HepG2 (cell line): Measurements from ENCODE around the gene BCL11B. TPM values are rescaled to one million over a fixed set of nuclear protein-coding genes. Genes with fewer than 3 reads are reported as not detected.

Source experiments
- ATAC-seq: fragments of 200-7000 bp; cut with Tn5 transposase; 3 replicates; pipeline ENCODE4 v1.9.1; 2020; ENCODE audit warnings: mild to moderate bottlenecking, moderate library complexity
- BruUV-seq: library from RNA; stranded (reverse); fragments of 400-500 nt; replicated peaks from 2 replicates; lab custom pipeline; 2021; lab: Mats Ljungman, UMichigan
- CTCF ChIA-PET: fragments of 300-600 bp; formaldehyde crosslinking; extraction: SDS; loops from one replicate; lab custom pipeline; 2021; ENCODE audit warnings: low total read pairs, inconsistent platforms, low intra/inter-chr PET ratio; lab: Yijun Ruan, JAX
- POLR2A ChIA-PET: fragments of 350-600 bp; sonication (Branson Sonifier 250); formaldehyde crosslinking; loops from one replicate; lab custom pipeline; 2020; ENCODE audit warnings: antibody characterized with exemption, inconsistent platforms; lab: Yijun Ruan, JAX
- DNase-seq: peaks from one replicate; pipeline ENCODE4 v3.0.0-alpha.2; 2015; ENCODE audit warnings: low spot score
- FAIRE-seq: peaks from 3 replicates; lab custom pipeline; 2011; peaks lifted over from hg19 to GRCh38; lab: Jason Lieb, UNC
- H2AFZ ChIP-seq: one replicate; pipeline ENCODE4 v1.6.1; 2011; ENCODE audit warnings: low read length, inconsistent platforms
- H3K27ac ChIP-seq: fragments of 300-600 bp; 3 replicates; pipeline ENCODE4 v1.8.0; 2011; ENCODE audit warnings: mixed run types, mild to moderate bottlenecking, mixed read lengths, low read length, inconsistent platforms; ENCODE audit not compliant: insufficient read depth; ENCODE audit errors: extremely low read length
- H3K27me3 ChIP-seq, 2 experiments: fragments of 200-600 bp in 1 of 2; 2 replicates in 1 of 2; 3 replicates in 1 of 2; pipeline versions ENCODE4 v1.6.0 to v1.8.0; 2011; ENCODE audit warnings: low read length in 2 of 2, mild to moderate bottlenecking in 2 of 2, moderate library complexity in 2 of 2, inconsistent platforms in 1 of 2; ENCODE audit not compliant: insufficient read depth in 2 of 2, control insufficient read depth in 1 of 2
- H3K36me3 ChIP-seq, 2 experiments: fragments of 200-600 bp in 1 of 2; replicated peaks in 1 of 2; 2 replicates in 1 of 2; 3 replicates in 1 of 2; pipeline versions ENCODE4 v1.5.1 to v1.8.0; 2011; ENCODE audit warnings: low read length in 2 of 2, inconsistent platforms in 1 of 2; ENCODE audit not compliant: insufficient read depth in 2 of 2, control insufficient read depth in 1 of 2
- H3K4me1 ChIP-seq: 2 replicates; pipeline ENCODE4 v1.5.1; 2012; ENCODE audit warnings: low read length, inconsistent platforms; ENCODE audit not compliant: insufficient read depth
- H3K4me2 ChIP-seq: 2 replicates; pipeline ENCODE4 v1.6.0; 2011; ENCODE audit warnings: low read depth, low read length, inconsistent platforms
- H3K4me3 ChIP-seq, 3 experiments: fragments of 200-600 bp in 1 of 3; sonication (generic), shearing (Covaris generic) in 1 of 3; replicated peaks in 1 of 3; 2 replicates each; pipeline ENCODE4 v1.5.1; 2011 to 2016; ENCODE audit warnings: low read length in 3 of 3, inconsistent platforms in 2 of 3, low read depth in 2 of 3, mild to moderate bottlenecking in 2 of 3, control low read depth in 1 of 3, mixed read lengths in 1 of 3; ENCODE audit not compliant: insufficient read depth in 1 of 3
- H3K79me2 ChIP-seq: one replicate; pipeline ENCODE4 v1.6.1; 2011; ENCODE audit warnings: low read length, inconsistent platforms; ENCODE audit not compliant: insufficient read depth
- H3K9ac ChIP-seq: 2 replicates; pipeline ENCODE4 v1.6.0; 2011; ENCODE audit warnings: mild to moderate bottlenecking, low read depth, low read length, inconsistent platforms; ENCODE audit not compliant: insufficient read depth
- H3K9me3 ChIP-seq: 2 replicates; pipeline ENCODE4 v1.5.1; 2012; ENCODE audit warnings: mild to moderate bottlenecking, low read length
- H4K20me1 ChIP-seq: 2 replicates; pipeline ENCODE4 v1.6.0; 2011; ENCODE audit warnings: inconsistent platforms, mild to moderate bottlenecking, low read length, moderate library complexity; ENCODE audit not compliant: insufficient read depth
- ARNTL ChIP-seq: sonication (generic); formaldehyde crosslinking; IDR thresholded peaks from 2 replicates; pipeline ENCODE4 v1.4.0; 2020; ENCODE audit warnings: mild to moderate bottlenecking, missing genetic modification reagents
- ATF5 ChIP-seq: sonication (generic); formaldehyde crosslinking; IDR thresholded peaks from 2 replicates; pipeline ENCODE4 v1.4.0; 2020; ENCODE audit warnings: mild to moderate bottlenecking, low read depth, missing genetic modification reagents
- CHD4 ChIP-seq: fragments of 200-600 bp; sonication (generic); IDR thresholded peaks from 2 replicates; pipeline ENCODE4 v1.7.0; 2017; ENCODE audit warnings: mild to moderate bottlenecking, low read length, borderline replicate concordance
- DMTF1 ChIP-seq: sonication (generic); formaldehyde crosslinking; IDR thresholded peaks from 2 replicates; pipeline ENCODE4 v1.4.0; 2020; ENCODE audit warnings: mild to moderate bottlenecking, missing genetic modification reagents
- FOSL2 ChIP-seq: sonication (generic); formaldehyde crosslinking; IDR thresholded peaks from 2 replicates; pipeline ENCODE4 v1.4.0; 2020; ENCODE audit warnings: missing genetic modification reagents
- HDAC2 ChIP-seq: sonication (generic); formaldehyde crosslinking; IDR thresholded peaks from 2 replicates; pipeline ENCODE4 v1.4.0; 2020; ENCODE audit warnings: missing genetic modification reagents
- HINFP ChIP-seq: sonication (generic); formaldehyde crosslinking; IDR thresholded peaks from 2 replicates; pipeline ENCODE4 v1.4.0; 2020; ENCODE audit warnings: low read depth, mild to moderate bottlenecking, missing genetic modification reagents
- KDM2A ChIP-seq: sonication (generic); formaldehyde crosslinking; IDR thresholded peaks from 2 replicates; pipeline ENCODE4 v1.4.0; 2020; ENCODE audit warnings: low read depth, missing genetic modification reagents, borderline replicate concordance
- KDM5A ChIP-seq: fragments of 200-600 bp; sonication (generic); IDR thresholded peaks from 2 replicates; pipeline ENCODE4 v1.7.0; 2018; ENCODE audit warnings: antibody characterized with exemption, mild to moderate bottlenecking, low read length, borderline replicate concordance
- SPEN ChIP-seq: sonication (generic); formaldehyde crosslinking; IDR thresholded peaks from 2 replicates; pipeline ENCODE4 v1.5.1; 2020; ENCODE audit warnings: low read depth, mild to moderate bottlenecking, missing genetic modification reagents
- TAF15 ChIP-seq: fragments of 200-400 bp; formaldehyde crosslinking; IDR thresholded peaks from one replicate; pipeline ENCODE4 v1.6.1; 2018; ENCODE audit warnings: mild to moderate bottlenecking, low read depth, low read length; ENCODE audit not compliant: poor library complexity, severe bottlenecking
- WIZ ChIP-seq: sonication (generic); formaldehyde crosslinking; IDR thresholded peaks from 2 replicates; pipeline ENCODE4 v1.5.1; 2020; ENCODE audit warnings: mild to moderate bottlenecking, missing genetic modification reagents
- ZNF367 ChIP-seq: sonication (generic); formaldehyde crosslinking; IDR thresholded peaks from 2 replicates; pipeline ENCODE4 v1.4.0; 2020; ENCODE audit warnings: missing genetic modification reagents, borderline replicate concordance
- ZNF430 ChIP-seq: sonication (generic); formaldehyde crosslinking; IDR thresholded peaks from 2 replicates; pipeline ENCODE4 v1.9.0; 2021; ENCODE audit warnings: mild to moderate bottlenecking, missing genetic modification reagents
- ZNF567 ChIP-seq: sonication (generic); formaldehyde crosslinking; IDR thresholded peaks from 2 replicates; pipeline ENCODE4 v1.8.1; 2023; ENCODE audit warnings: mild to moderate bottlenecking, missing genetic modification reagents, borderline replicate concordance
- ZNF883 ChIP-seq: sonication (generic); formaldehyde crosslinking; IDR thresholded peaks from 2 replicates; pipeline ENCODE4 v1.5.1; 2020; ENCODE audit warnings: mild to moderate bottlenecking, missing genetic modification reagents; ENCODE audit errors: not compliant biosample characterization
- WGBS: methylation state at CpG from one replicate; pipeline ENCODE4 v1.1.6; 2017; ENCODE audit warnings: low lambda C conversion rate; 5-methylcytosine and 5-hydroxymethylcytosine counted together
- in situ Hi-C: cut with HindIII; loops from 2 replicates; pipeline ENCODE4 v1.10.0; 2017; ENCODE audit warnings: low pct_unique_long_range_greater_than_20kb; ENCODE audit not compliant: extremely low pct_ligation_motif_present
- intact Hi-C: fragments of 100-400 bp; cut with micrococcal nuclease; formaldehyde crosslinking; loops from one replicate; pipeline ENCODE4 v1.10.0; 2022; ENCODE audit not compliant: unreplicated experiment
- polyA plus RNA-seq, 8 experiments: library from polyadenylated mRNA; depleted of rRNA in 3 of 8; stranded (reverse) in 7 of 8; unstranded in 1 of 8; fragments of >200 nt; fragmentation: Illumina TruSeq in 4 of 8; extraction: Trizol in 4 of 8; gene quantifications; 2 replicates each; pipeline versions ENCODE4 v1.2.1 to v1.2.3, GENCODE V29; 2011 to 2016; ENCODE audit warnings: low read depth in 4 of 8, missing spikeins in 1 of 8, mixed read lengths in 1 of 8; ENCODE audit not compliant: insufficient read depth in 1 of 8
- total RNA-seq, 5 experiments: library from RNA; depleted of rRNA; stranded (reverse); fragments of >200 nt; fragmentation: Illumina TruSeq; extraction: Trizol; gene quantifications; 2 replicates each; pipeline ENCODE4 v1.2.3, GENCODE V29; 2016; ENCODE audit warnings: low read depth in 1 of 5
- TF ChIP-seq, protein P1 (sequence below): IDR thresholded peaks from 2 replicates; pipeline ENCODE4 v1.6.1; 2016; ENCODE audit warnings: mild to moderate bottlenecking, missing biosample characterization, missing genetic modification reagents

BCL11B gene
- total and polyA plus RNA-seq, 2 of the 13 experiments (the other 11 are each of a cell fraction or from before 2014, with no cell fraction given), result not detected

DNA sequence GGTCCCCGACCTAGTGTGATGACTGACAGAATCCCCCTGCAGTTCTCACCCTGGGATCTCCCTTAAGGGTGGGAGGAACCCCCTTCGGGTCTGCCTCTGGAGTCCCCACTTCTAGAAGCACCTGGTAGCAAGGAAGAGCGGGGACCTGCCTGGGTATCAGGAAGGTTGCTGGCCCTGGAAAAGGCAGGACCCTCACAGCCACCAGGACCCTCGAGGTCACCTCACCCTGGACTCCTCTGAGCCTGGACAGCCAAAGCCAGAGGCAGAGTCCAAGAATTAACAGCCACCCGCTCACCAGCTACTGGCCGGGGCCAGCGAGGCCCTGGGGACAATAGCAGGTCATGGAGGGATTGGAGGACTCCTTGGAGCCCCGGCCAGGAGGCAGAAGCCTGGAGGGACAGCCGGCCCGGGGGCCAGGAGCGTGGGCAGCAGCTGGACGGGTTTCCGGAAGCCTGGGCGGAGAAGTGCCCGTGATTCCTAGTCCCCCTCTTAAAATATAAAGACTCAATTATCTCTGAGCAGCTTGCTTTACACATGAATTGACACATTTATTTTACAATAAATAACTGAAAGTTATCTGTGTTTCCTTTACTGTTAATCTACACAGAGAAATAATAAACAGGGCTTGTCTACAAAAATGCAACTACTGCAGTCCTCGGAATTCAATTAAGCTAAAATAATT, 17.5 kb downstream of the BCL11B start:
- Histone ChIP-seq H3K4me1 (no peaks in the 10 kb centered on the region), H3K9me3 (no peaks in the 10 kb centered on the region), H2AFZ (no peak overlapping the region), H3K4me2 (no peak overlapping the region), H3K27ac (no peak overlapping the region), H3K36me3 (no peaks in the 10 kb centered on the region), H3K9ac (no peak overlapping the region), H3K4me3 (no peak overlapping the region), H3K79me2 (no peaks in the 10 kb centered on the region), H3K27me3 (peaks cover 0 to 44% of the 10 kb centered on the region in 2 experiments; a peak in 4 of 5 replicates), H4K20me1 (no peaks in the 10 kb centered on the region)
- no peak for TF ChIP-seq ARNTL
- no peak for TF ChIP-seq ZNF430 (CRISPR knock-in tag)
- TF ChIP-seq KDM5A, result no peak
- no peak for TF ChIP-seq TAF15
- no peak for TF ChIP-seq FOSL2
- no peak for TF ChIP-seq HINFP (CRISPR knock-in tag)
- TF ChIP-seq SPEN (CRISPR knock-in tag), result no peak
- no peak for TF ChIP-seq ATF5
- no peak for TF ChIP-seq HDAC2
- no peak for TF ChIP-seq CHD4
- no peak for TF ChIP-seq ZNF883 (CRISPR knock-in tag)
- TF ChIP-seq ZNF367 (CRISPR knock-in tag), result no peak
- TF ChIP-seq DMTF1, result no peak
- no peak for TF ChIP-seq WIZ (CRISPR knock-in tag)
- TF ChIP-seq, protein P1, sequence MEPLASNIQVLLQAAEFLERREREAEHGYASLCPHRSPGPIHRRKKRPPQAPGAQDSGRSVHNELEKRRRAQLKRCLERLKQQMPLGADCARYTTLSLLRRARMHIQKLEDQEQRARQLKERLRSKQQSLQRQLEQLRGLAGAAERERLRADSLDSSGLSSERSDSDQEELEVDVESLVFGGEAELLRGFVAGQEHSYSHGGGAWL (CRISPR knock-in tag), result no peak
- no peak for TF ChIP-seq KDM2A (CRISPR knock-in tag)
- TF ChIP-seq ZNF567 (CRISPR knock-in tag), result no peak
- ChIA-PET POLR2A (no interaction called here), CTCF (no interaction called here)
- ATAC-seq, result no peak
- in situ Hi-C loops, result loop anchor here (25.0 kb wide), 2 partner anchors 1117 to 1267 kb away; no protein-coding TSS in a partner anchor
- intact Hi-C loops, result loop anchor here (5.0 kb wide), 1 partner anchor 718 kb away; no protein-coding TSS in a partner anchor
- BruUV-seq, result no TSS peak
- WGBS, result 24% methylated on average over 13 of the region's 16 CpGs
- DNase-seq, result no peak
- FAIRE-seq, result no peak
